ENCODE results near the gene WDR4.

DNA sequence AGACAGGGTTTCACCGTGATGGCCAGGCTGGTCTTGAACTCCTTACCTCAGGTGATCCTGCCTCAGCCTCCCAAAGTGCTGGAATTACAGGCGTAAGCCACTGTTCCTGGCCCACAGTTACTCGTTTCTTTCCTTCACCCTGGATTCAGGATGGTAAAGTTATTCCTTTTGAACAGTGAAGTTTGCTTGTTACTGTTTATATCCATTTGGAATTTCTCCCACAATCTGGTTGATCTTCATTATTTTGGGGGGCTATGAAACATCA, 43.0 kb downstream of the WDR4 start:
- no peak for TF ChIP-seq PATZ1 (CRISPR knock-in tag; IDR thresholded peaks at IDR 0.05; ENCODE audit: borderline replicate concordance)
- no peak for TF ChIP-seq ZNF565 (CRISPR knock-in tag; conservative IDR thresholded peaks at IDR 0.05; ENCODE audit: low read depth)
- TF ChIP-seq CSRNP3 (CRISPR knock-in tag; IDR thresholded peaks at IDR 0.05), result no peak
- TF ChIP-seq BACH2 (CRISPR knock-in tag; IDR thresholded peaks at IDR 0.05; ENCODE audit: borderline replicate concordance), result no peak
- TF ChIP-seq CSDC2 (CRISPR knock-in tag; IDR thresholded peaks at IDR 0.05), result no peak

Data from SK-N-SH treated with all-trans-retinoic acid at 6 μM for 48 hours (cell line).